GM23338 (cell line): ENCODE measurements around the gene GALM. TPM values are rescaled to one million over a fixed set of nuclear protein-coding genes. Genes with fewer than 3 reads are reported as not detected.

Experiments used
- ATAC-seq: fragments of 200-7000 bp; cut with Tn5 transposase; 3 replicates; pipeline ENCODE4 v1.9.1; 2020
- DNase-seq: peaks from one replicate; pipeline ENCODE4 v3.0.0-alpha.2; 2015; ENCODE audit warnings: low spot score
- H2AFZ ChIP-seq: fragments of 200-600 bp; sonication (generic); 2 replicates; pipeline ENCODE4 v1.8.0; 2016; ENCODE audit warnings: antibody characterized with exemption, mild to moderate bottlenecking, moderate library complexity
- H3F3A ChIP-seq: fragments of 200-600 bp; sonication (generic); replicated peaks from 2 replicates; pipeline ENCODE4 v1.8.0; 2017; ENCODE audit warnings: antibody characterized with exemption, mixed run types, low read depth
- H3K27ac ChIP-seq: fragments of 200-600 bp; sonication (generic); 2 replicates; pipeline ENCODE4 v1.6.1; 2016; ENCODE audit warnings: low read depth
- H3K27me3 ChIP-seq: fragments of 200-600 bp; sonication (generic); 2 replicates; pipeline ENCODE4 v1.8.0; 2016; ENCODE audit warnings: mild to moderate bottlenecking, mixed run types, moderate library complexity; ENCODE audit not compliant: insufficient read depth
- H3K36me3 ChIP-seq: fragments of 200-600 bp; sonication (generic); 2 replicates; pipeline ENCODE4 v1.8.0; 2016; ENCODE audit warnings: mild to moderate bottlenecking; ENCODE audit not compliant: insufficient read depth
- H3K4me1 ChIP-seq: fragments of 200-600 bp; sonication (generic); 2 replicates; pipeline ENCODE4 v1.8.0; 2016; ENCODE audit warnings: mild to moderate bottlenecking, moderate library complexity; ENCODE audit not compliant: insufficient read depth
- H3K4me2 ChIP-seq: fragments of 200-600 bp; sonication (generic); 2 replicates; pipeline ENCODE4 v1.7.1; 2017; ENCODE audit warnings: mixed run types
- H3K4me3 ChIP-seq: fragments of 200-600 bp; sonication (generic); 2 replicates; pipeline ENCODE4 v1.6.1; 2016; ENCODE audit warnings: mixed run types
- H3K79me2 ChIP-seq: fragments of 200-600 bp; sonication (generic); replicated peaks from 2 replicates; pipeline ENCODE4 v1.8.0; 2017; ENCODE audit warnings: mild to moderate bottlenecking; ENCODE audit not compliant: insufficient read depth
- H3K9me2 ChIP-seq: fragments of 200-600 bp; sonication (generic); 2 replicates; pipeline ENCODE4 v1.8.0; 2017; ENCODE audit not compliant: insufficient read depth
- H4K20me1 ChIP-seq: fragments of 200-600 bp; sonication (generic); replicated peaks from 2 replicates; pipeline ENCODE4 v1.8.0; 2017; ENCODE audit warnings: mild to moderate bottlenecking; ENCODE audit not compliant: insufficient read depth
- H3K27ac Mint-ChIP-seq: 2 replicates; pipeline ENCODE4 v1.8.0; 2020; ENCODE audit warnings: inconsistent platforms, mild to moderate bottlenecking, moderate library complexity, mixed read lengths
- H3K27me3 Mint-ChIP-seq: 3 replicates; pipeline ENCODE4 v1.8.0; 2022; ENCODE audit warnings: low read depth, mild to moderate bottlenecking, moderate library complexity, mixed read lengths, inconsistent platforms; ENCODE audit not compliant: insufficient read depth, poor library complexity
- H3K36me3 Mint-ChIP-seq: 3 replicates; pipeline ENCODE4 v1.8.0; 2021; ENCODE audit warnings: low read depth, mild to moderate bottlenecking, inconsistent platforms, moderate library complexity, mixed read lengths
- H3K4me1 Mint-ChIP-seq: 3 replicates; pipeline ENCODE4 v1.8.0; 2020; ENCODE audit warnings: mild to moderate bottlenecking, inconsistent platforms, mixed read lengths
- H3K4me3 Mint-ChIP-seq: 3 replicates; pipeline ENCODE4 v1.8.0; 2021; ENCODE audit warnings: moderate library complexity, mild to moderate bottlenecking, inconsistent platforms, mixed read lengths
- H3K9me3 Mint-ChIP-seq: 3 replicates; pipeline ENCODE4 v1.8.0; 2020; ENCODE audit warnings: moderate library complexity, mild to moderate bottlenecking, inconsistent platforms, mixed read lengths
- ETS1 ChIP-seq: IDR thresholded peaks from 2 replicates; pipeline ENCODE4 v1.6.1; 2016; ENCODE audit warnings: antibody characterized with exemption
- JUNB ChIP-seq: IDR thresholded peaks from one replicate; pipeline ENCODE4 v1.6.1; 2016; ENCODE audit warnings: antibody characterized with exemption; ENCODE audit not compliant: unreplicated experiment
- POLR2AphosphoS5 ChIP-seq: IDR thresholded peaks from 2 replicates; pipeline ENCODE4 v1.6.1; 2016; ENCODE audit warnings: antibody characterized with exemption, low read depth
- REST ChIP-seq: IDR thresholded peaks from one replicate; pipeline ENCODE4 v1.6.1; 2018; ENCODE audit warnings: antibody characterized with exemption; ENCODE audit not compliant: unreplicated experiment
- ZNF462 ChIP-seq: fragments of 250-450 bp; sonication (Bioruptor Pico); IDR thresholded peaks from 2 replicates; pipeline ENCODE4 v1.5.0; 2020; ENCODE audit warnings: mild to moderate bottlenecking, moderate library complexity
- polyA plus RNA-seq: library from polyadenylated mRNA; unstranded; fragments of >200 nt; fragmentation: Nextera tagmentation; extraction: Ambion mirVana; gene quantifications from 2 replicates; pipeline ENCODE4 v1.2.1, GENCODE V29; 2016
- total RNA-seq: library from RNA; depleted of rRNA; stranded (reverse); fragments of >200 nt; shearing (Covaris generic); gene quantifications from 2 replicates; pipeline ENCODE4 v1.2.3, GENCODE V29; 2014

GALM gene
- total and polyA plus RNA-seq, 2 experiments from 2014 or later, result 9.3 to 21.6 TPM

DNA sequence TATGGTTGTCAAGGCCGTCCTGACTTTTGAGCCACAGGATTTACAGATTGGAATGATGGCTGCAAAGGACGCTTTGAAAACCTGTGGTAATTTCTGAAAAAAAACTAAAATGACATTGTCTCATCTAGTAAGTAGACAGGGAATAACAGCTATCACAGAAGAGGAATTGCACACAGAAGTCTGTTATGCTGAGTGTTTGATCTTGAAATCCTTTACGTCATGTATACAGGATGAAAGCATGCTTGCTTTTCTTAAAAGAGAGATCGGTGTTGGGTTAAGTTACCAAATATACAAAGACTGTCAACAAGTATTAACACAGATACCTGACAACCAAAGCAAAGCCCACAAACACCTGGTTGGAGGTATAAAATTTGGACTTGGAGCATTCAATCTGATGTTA is 97.8 kb downstream of the GALM start (continued):
- TF ChIP-seq ZNF462 (CRISPR knock-in tag) (no peak), POLR2AphosphoS5 (no peak), ETS1 (no peak)

DNA sequence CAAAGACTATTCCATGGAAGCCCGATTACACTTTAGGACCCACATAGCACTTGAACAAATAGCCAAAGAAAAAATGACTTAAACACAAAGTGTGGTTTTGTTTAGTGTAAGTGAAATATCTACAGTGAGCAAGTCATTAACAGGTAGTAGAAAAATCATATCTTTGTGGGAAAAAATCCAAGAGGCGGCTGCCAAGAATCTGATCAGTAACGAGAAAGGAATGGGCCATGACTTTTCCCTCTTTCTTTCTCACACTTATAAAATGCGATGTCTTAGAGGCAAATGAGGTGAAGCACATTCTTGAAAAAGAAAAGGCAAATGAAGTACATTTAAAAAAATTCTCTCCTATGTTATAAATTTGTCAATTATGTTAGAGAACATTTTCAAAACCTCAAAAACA is 99.2 kb downstream of the GALM start:
- no peaks in the 10 kb centered on the region for H4K20me1 ChIP-seq
- no peak for ATAC-seq
- Mint-ChIP-seq H3K36me3 (no peaks in the 10 kb centered on the region), H3K9me3 (no peaks in the 10 kb centered on the region), H3K4me3 (no peak overlapping the region), H3K4me1 (no peaks in the 10 kb centered on the region), H3K27me3 (peaks cover 3% of the 10 kb centered on the region), H3K27ac (no peak overlapping the region)
- no peak overlapping the region for H3K27ac ChIP-seq
- no peak for DNase-seq
- no peaks in the 10 kb centered on the region for H3K9me2 ChIP-seq
- no peaks in the 10 kb centered on the region for H3K79me2 ChIP-seq
- H3K4me2 ChIP-seq, result no peak overlapping the region
- H3K27me3 ChIP-seq, result no peaks in the 10 kb centered on the region
- no peaks in the 10 kb centered on the region for H3K36me3 ChIP-seq
- no peaks in the 10 kb centered on the region for H3F3A ChIP-seq
- H2AFZ ChIP-seq, result no peak overlapping the region
- no peak overlapping the region for H3K4me3 ChIP-seq
- no peaks in the 10 kb centered on the region for H3K4me1 ChIP-seq
- no peak for TF ChIP-seq REST
- TF ChIP-seq JUNB, result no peak
- TF ChIP-seq ZNF462 (CRISPR knock-in tag), result no peak
